GM21737 (cell line): ENCODE data around the gene TRIO.

ENCODE experiments used
- ATAC-seq: cut with Tn5 transposase; IDR thresholded peaks from one replicate; pipeline ENCODE4 v1.9.1; 2021; ENCODE audit warnings: mild to moderate bottlenecking, moderate library complexity; ENCODE audit not compliant: unreplicated experiment

TRIO gene

GRCh38 chr5:14310901-14311300, 167.8 kb downstream of the TRIO start:
- ATAC-seq = no peak

- ATAC-seq = no peak
Measured at GRCh38 chr5:14313986-14314690, 171.0 kb downstream of the TRIO start.

GRCh38 chr5:14316471-14316870, 173.3 kb downstream of the TRIO start:
- ATAC-seq = no peak

DNA sequence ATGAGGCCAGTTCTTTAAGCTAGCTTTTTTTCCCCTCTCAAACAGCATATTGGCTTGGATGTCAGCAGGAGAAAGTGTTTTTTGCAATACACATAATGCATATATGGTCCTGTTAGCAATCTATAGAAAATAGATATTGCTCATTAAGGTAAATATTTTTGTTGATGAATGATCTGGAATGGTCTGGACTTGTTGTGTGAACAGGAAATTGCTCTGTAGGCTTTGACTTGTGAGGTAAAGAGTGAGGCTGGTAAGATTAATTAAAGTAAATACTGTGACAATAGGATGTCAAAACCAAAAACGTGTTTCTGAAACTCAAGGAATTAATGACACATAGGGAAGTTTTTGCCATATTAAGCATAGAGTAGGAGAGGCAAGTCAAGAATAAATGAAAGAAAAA, 176.0 kb downstream of the TRIO start:
- no peak for ATAC-seq

DNA sequence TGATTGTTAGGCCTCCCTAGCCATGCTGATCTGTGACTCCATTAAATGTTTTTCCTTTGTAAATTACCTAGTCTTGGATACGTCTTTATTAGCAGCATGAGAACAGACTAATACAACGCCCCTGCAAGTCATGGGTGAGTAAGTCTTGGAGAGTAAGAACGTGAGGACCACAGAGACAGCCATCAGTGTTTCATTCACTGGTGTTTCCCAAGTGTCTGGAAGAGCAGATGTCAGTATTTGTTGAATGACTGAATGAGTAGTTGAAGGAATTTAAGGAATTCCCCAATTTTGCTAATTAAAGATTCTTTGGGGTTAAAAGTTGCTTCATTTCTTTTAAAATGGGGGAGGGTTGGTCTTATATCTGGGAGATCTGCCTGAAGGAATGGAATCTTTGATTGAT, 178.8 kb downstream of the TRIO start:
- no peak for ATAC-seq

DNA sequence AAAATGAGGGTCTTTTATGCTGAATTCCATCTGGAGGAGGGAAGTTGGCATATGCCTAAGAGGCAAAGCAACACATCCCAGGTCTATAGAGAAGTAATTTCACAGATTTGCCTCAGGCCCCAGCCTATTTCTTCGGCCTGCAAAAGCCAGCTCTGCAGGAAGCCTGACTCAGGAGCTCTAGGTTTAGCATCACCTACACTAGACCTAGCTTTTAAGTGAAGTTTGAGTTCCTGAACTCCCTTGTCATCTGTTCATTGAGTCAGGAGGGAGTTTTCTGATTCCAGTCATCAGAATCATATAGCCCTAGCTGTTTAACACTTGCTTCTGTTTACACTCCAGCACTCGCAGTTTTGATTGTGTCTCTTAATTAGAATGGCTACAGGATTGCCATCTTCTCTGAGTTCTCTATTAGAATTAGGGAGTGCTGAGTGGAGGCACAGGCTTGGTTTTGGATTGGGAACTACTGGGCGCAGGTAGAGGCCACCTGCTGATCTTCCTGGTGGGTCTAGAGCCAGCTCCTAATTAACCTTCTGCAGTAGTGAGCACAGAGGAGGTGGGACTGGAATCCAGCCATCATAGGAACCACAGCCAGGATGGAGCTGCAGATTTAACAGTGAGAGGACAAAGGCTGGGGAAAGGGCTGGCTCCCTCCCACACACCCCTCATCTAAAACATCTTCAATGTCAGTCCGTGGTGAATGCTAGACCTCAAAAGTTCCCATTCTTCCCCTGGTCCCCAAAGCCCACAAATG, 179.5 kb downstream of the TRIO start:
- no peak for ATAC-seq

- ATAC-seq = no peak
Measured at GRCh38 chr5:14323466-14323865, 180.3 kb downstream of the TRIO start.

DNA sequence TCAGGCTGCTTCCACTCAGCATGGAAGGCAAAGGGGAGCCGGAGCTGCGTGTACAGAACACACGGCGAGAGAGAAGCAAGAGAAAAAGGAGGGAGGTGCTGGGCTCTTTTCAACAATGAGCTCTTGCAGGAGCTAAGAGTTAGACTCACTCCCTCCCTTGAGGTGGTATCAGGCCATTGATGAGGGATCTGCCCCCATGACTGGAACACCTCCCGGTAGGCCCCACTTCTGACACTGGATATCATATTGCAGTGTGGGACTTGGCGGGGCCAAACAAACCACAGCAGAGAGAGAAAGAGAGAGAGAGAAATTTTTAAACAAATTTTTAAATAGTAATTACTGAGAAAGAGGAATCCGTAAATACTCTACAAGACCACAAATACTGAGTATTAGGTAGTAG, 182.2 kb downstream of the TRIO start:
- ATAC-seq = no peak

GRCh38 chr5:14326035-14326903, 183.1 kb downstream of the TRIO start:
- ATAC-seq = no peak

DNA sequence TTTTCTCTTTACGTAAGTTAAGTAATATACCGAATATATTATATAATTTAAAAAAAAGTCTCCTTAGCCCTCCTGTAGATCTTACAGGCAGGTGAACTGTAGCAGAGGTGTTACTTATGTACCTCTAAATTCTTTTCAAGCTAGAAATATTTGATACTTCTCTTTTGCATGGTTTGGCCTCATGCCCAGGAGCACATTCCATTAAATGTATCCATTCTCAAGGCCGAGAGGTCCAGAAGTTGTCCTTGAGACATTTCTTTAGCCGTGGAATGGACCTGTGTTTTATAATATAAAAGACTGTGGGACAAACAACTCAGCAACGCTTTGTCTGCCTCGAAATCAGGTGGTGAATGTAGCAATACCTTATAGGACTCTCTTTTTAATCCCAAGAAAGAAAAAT, 184.5 kb downstream of the TRIO start:
- ATAC-seq = no peak

DNA sequence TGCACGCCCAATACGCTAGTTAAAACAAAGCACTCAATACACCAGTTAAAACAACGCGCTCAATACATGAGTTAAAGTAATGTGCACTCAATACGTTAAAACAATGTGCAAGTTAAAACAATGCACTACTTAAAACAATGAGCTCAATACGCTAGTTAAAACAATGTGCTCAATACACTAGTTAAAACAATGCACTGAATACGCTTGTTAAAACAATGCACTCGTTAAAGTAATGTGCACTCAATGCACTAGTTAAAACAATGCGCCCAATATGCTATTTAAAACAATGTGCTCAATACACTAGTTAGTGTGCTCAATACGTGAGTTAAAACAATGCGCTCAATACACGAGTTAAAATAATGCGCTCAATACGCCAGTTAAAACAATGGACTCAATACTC, 185.0 kb downstream of the TRIO start:
- ATAC-seq = no peak

DNA sequence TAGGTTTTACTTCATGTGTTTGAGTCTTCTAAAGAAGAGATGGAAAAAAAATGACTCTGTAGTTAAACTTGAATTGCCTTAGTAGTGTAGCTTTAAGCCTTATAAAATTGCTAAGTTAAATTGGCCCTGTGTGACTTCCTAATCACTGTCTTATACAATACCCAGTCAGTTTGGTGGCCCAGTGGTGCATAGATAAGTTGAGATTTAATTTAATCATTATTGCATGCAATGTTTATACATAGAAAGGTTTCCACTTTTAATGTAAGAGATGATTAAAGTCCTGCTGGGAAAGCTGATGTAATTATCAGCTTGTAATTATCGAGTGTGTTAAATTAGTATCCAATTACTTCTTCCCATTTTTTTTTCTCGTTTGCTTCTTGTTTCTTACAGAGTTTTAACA, 187.1 kb downstream of the TRIO start:
- no peak for ATAC-seq

GRCh38 chr5:14330729-14331385, 187.7 kb downstream of the TRIO start:
- peak; percentile 12 for ATAC-seq

- peak; percentile 61 for ATAC-seq
Measured at GRCh38 chr5:14331386-14331781, 188.2 kb downstream of the TRIO start.

GRCh38 chr5:14332038-14332631, 189.0 kb downstream of the TRIO start:
- ATAC-seq = no peak

GRCh38 chr5:14332746-14333145, 189.6 kb downstream of the TRIO start:
- no peak for ATAC-seq

GRCh38 chr5:14337593-14337992, 194.5 kb downstream of the TRIO start:
- no peak for ATAC-seq

GRCh38 chr5:14339468-14339867, 196.3 kb downstream of the TRIO start:
- no peak for ATAC-seq

GRCh38 chr5:14341571-14342230, 198.6 kb downstream of the TRIO start:
- ATAC-seq = no peak

DNA sequence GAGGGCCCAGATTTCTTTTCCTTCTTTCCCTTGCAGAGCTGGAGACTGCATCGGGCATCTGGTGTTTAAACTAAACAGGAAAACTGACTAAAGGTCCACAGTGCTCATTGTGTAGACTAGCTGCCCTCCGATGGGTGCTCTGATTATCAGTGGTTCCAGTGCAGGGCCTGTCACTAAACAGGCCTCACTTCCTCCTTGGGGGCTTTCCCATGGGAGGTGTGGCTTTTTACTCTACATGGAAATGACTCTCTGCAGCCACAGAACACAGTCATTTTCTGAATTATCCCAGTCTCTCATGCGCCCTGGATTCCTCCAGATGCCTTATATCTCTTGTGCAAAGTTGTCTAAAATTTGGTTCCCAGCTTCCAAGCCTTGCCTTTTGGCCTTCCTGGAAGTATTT, 199.2 kb downstream of the TRIO start:
- peak; percentile 89 for ATAC-seq
